DMS53 treated with DMSO at 0.1 percent for 48 hours (cell line): Measurements from ENCODE around the gene OSBPL6.
A peak's percentile ranks its signal among the peaks of the same experiment; 100 is the strongest.
"Not testable (repeated sequence)": the region's sequence is repeated elsewhere in the genome, so short reads cannot be mapped to it uniquely, and the experiment has no call there.

ENCODE experiments used
- DNase-seq: peaks from one replicate; lab custom pipeline; 2025; ENCODE audit not compliant: unreplicated experiment; lab: John Stamatoyannopoulos, UW

Gene OSBPL6

DNA sequence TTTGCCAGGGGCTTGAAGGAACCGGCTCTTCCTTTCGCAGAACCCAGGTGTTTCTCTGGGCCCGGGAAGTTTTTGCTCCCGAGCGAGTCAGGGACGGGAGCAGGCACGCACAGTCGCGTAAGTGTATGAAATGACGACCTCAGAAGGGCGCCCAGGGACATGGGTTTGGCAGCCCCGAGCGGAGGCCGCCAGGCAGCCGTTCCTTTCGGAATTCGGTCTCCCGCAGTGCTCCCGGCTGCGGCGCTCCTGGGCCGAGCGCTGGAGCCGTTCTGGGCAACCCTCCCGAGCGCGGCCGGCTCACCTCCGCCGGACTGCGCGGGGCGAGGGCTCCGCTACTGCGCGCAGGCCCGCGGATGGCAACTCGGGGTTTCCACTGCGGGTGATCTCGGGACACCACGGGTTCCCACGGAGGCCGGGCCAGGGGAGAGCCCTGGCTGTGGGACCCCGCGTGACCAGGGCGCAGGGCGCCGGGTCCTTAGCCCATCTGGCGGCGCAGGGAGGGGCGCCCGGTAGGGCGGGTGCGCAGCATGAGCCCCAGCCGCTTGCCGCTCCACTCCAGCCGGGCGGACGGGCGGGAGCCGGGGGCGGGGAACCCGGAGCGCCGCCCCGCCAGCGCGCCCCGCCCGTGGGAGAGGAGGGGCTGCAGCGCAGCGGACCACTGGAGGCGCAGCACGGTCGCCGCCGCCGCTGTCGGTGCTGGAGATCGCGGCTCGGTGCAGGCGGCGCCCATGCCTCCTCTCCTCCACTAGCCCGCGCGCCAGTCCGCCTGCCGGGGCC, at the start of gene OSBPL6:
OSBPL6 (plus strand) TSS at position 690 of the 777 bp plus-strand sequence. CDS start 111,673 bp downstream, outside the sequence.
- DNase-seq: peak; percentile 84

- DNase-seq: peak; percentile 34
These were observed 42.3 kb upstream of the OSBPL6 start for GRCh38 chr2:178152033-178152432.

GRCh38 chr2:178152542-178152941, 41.8 kb upstream of the OSBPL6 start:
- DNase-seq: no peak

DNA sequence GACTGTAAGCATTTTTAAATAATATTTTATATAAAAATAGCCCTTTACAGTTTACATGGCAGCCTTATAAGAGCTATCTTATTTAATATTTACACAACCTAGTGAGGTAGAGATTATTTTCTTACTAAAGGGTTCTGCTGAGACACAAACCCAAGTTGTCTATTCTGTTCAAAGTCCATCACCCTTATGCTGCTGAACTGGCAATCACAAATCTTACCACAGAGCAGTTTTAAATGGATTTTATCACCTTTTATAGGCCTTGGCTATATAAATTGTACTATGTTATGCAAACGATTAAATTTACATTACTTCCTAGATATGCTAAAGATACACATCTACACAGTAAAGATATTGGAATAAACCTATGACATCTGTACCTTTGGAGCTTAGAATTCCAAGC, 41.3 kb upstream of the OSBPL6 start:
- DNase-seq: no peak

GRCh38 chr2:178153878-178154277, 40.4 kb upstream of the OSBPL6 start:
- not testable (repeated sequence) for DNase-seq

DNA sequence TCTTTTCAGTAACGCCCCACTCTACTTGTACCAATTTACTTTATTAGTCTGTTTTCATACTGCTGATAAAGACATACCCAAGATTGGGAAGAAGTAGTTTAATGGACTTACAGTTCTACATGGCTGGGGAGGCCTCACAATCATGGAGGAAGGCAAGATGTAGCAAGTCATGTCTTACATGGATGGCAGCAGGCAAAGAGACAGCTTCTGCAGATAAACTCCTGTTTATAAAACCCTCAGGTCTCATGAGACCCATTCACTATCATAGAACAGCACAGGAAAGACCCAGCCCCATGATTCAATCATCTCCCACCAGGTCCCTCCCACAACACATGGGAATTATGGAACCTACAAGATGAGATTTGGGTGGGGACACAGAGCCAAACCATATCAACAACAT, 38.8 kb upstream of the OSBPL6 start:
- DNase-seq: no peak

- no peak for DNase-seq
These were observed 36.7 kb upstream of the OSBPL6 start for GRCh38 chr2:178157574-178157973.

- no peak for DNase-seq
These were observed 34.3 kb upstream of the OSBPL6 start for GRCh38 chr2:178159966-178160365.

- no peak for DNase-seq
These were observed 33.7 kb upstream of the OSBPL6 start for GRCh38 chr2:178160601-178161000.

- DNase-seq: no peak
These were observed 30.9 kb upstream of the OSBPL6 start for GRCh38 chr2:178163395-178163794.

- DNase-seq: no peak
These were observed 30.4 kb upstream of the OSBPL6 start for GRCh38 chr2:178163911-178164310.

- DNase-seq: no peak
These were observed 20.7 kb upstream of the OSBPL6 start for GRCh38 chr2:178173657-178174056.

DNA sequence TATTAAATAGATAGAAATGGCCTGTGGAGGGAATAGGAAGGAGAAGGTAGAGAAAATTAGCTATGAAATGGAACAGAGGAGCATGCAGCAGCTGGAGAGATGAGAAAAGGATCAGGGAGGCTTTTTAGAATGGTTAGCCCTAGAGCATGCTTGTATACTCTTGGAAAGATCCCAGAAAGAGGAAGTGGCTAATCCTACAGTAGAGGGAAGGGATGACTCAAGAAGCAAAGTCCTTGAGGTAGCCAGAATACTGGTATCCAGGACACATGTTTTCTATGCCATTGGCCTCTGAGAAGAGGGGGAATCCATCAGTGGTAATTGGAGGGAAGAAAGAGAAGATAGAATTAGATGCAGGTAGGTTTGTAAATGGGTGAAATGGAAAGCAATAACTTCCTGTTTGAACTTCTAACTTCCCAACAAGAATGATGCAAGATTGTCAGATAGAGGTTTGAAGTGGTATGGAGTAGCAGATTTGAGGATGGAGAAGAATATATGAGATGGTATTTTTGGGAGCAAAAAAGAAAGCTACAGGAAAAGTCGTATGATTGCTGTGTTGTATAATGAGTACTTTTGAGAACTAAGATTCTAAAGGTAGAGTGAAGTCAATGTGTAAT, 17.1 kb upstream of the OSBPL6 start:
- DNase-seq: no peak

GRCh38 chr2:178180648-178181047, 13.7 kb upstream of the OSBPL6 start:
- not testable (repeated sequence) for DNase-seq

DNA sequence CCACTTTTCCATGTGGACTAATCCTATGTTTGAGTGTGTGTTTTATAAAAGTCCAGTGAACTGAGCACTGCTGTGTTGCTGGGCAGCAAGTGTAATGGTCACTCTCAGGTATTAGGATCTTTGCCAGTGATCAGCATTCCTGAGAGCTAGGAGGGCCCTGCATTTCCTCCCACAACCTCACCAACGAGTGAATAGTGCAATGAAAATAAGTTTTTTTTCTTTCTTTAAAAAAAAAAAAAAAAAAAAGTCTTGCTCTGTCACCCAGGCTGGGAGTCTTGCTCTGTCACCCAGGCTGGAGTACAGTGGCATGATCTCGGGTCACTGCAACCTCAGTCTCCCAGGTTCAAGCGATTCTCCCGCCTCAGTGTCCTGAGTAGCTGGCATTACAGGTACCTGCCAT, 6.5 kb upstream of the OSBPL6 start:
- DNase-seq: no peak

DNA sequence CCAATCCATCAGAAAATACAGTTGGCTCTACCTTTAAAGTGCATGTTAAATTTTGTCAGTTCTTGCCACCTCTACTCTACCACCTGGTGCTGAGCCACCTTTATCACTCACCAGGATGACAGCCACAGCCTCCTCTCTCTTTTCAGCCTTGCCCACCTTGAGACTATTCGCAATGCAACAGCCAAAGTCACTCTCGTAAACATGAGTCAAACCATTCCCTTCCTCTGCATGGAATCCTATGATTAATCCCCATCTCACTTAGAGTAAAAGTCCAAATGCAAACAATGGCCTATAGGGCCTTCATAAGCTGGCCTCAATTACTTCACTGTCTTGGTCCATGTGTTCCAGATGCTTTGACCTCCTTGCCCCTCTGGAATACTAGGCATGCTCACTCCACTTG, 5.8 kb upstream of the OSBPL6 start:
- no peak for DNase-seq

- no peak for DNase-seq
These were observed 3.3 kb upstream of the OSBPL6 start for GRCh38 chr2:178191004-178191508.

DNA sequence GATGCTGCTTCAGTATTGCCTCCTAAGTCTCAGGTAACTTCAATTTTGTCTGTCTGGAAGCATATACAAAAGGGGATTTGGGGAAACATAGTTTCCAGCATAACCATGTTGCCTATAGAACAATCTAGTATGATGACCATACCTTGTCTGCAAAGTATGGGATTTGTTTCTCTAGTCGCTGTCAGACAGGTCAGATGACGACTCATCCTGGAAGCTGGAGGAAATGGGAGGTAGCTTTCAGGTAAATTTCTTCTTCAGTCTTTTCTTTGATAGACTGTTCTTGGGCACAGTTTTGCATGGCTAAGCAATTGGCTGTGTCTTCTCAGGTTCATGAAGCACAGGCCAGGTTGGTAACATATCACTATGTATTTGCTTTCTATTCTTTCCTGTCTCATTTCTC, 2.8 kb upstream of the OSBPL6 start:
- no peak for DNase-seq

DNA sequence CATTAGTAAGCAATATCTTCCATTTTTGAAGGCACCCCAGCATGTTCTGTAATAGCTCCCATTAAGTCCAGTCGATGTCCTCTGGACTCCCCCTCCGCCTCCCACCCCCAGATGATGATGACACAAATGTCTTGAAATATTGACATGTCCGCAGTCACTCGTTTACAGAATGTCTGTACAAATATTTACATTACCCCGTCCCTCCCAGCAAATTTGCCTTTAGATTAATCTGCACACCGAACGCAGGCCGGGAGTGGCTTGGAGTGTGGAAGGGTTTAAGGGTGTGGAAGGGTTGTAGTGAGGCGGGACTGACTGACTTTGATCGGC, 853 bp upstream of the OSBPL6 start:
- DNase-seq: peak; percentile 74

- peak; percentile 76 for DNase-seq
These were observed 483 bp downstream of the OSBPL6 start for GRCh38 chr2:178194600-178195389.

DNA sequence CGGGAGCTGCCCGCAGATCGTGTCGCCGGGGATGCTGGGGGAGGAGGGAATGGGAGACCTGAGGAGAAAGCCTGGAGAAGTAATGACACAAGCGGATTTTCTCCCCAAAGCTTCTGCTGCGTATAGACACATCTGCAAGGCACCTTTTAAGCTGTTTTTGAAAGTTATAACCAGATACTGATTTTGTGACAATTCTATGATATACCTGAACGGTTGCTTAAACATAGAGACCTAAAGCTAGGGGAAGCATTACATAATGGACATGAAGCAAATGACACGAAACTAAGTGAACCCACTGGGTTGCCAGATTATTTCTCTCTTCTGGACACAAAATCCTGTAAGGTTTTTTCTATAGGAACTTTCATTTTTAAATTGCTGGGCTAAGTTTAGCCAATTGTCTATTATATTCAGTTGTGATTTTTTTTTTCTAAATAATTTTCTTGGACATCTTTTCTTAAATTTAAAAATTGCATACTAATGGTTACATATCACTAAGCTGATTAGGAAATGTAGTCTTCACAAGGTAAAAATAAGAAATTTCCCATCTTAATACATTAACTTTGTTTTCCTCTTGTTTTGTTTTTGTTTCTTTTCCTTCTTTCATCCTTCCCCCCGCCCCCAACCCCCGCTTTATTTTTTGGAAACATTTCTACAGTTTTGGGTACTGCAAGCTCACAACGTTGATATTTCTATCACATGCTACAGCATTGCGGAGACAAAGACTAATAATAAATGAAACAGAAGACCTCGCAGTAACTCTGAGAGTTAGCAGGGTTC, 1.3 kb downstream of the OSBPL6 start:
- DNase-seq: no peak
